Lung (tissue), 12 donors: ENCODE results near the gene ZBP1. TPM values are rescaled to one million over a fixed set of nuclear protein-coding genes. Genes with fewer than 3 reads are reported as not detected.

ENCODE experiments used
- ATAC-seq: fragments of 200-7000 bp; cut with Tn5 transposase; one replicate; pipeline ENCODE4 v1.9.1; 2020; ENCODE audit warnings: moderate number of reproducible peaks; ENCODE audit not compliant: insufficient read depth, low FRiP score
- DNase-seq, 3 donors: peaks; one replicate each; pipeline ENCODE4 v3.0.0-alpha.2; 2013 to 2017
- H3K27ac ChIP-seq, 2 donors: one replicate each; pipeline ENCODE4 v1.5.1; 2013; ENCODE audit warnings: mild to moderate bottlenecking in 2 of 2, moderate library complexity in 2 of 2, control low read depth in 1 of 2, inconsistent platforms in 1 of 2, low read depth in 1 of 2, low read length in 1 of 2
- H3K27me3 ChIP-seq, 3 donors: one replicate each; pipeline ENCODE4 v1.5.1; 2013; ENCODE audit warnings: low read length in 2 of 3; ENCODE audit not compliant: control insufficient read depth in 3 of 3, insufficient read depth in 3 of 3
- H3K36me3 ChIP-seq, 4 donors: one replicate each; pipeline ENCODE4 v1.5.1; 2013; ENCODE audit warnings: low read length in 4 of 4, mild to moderate bottlenecking in 1 of 4, moderate library complexity in 1 of 4; ENCODE audit not compliant: control insufficient read depth in 4 of 4, insufficient read depth in 4 of 4
- H3K4me1 ChIP-seq, 5 donors: one replicate each; pipeline ENCODE4 v1.5.1; 2013; ENCODE audit warnings: low read length in 5 of 5, mild to moderate bottlenecking in 2 of 5, moderate library complexity in 1 of 5; ENCODE audit not compliant: control insufficient read depth in 5 of 5, insufficient read depth in 5 of 5
- H3K4me3 ChIP-seq: one replicate; pipeline ENCODE4 v1.5.1; 2013; ENCODE audit warnings: mild to moderate bottlenecking, control low read depth, moderate library complexity
- H3K9ac ChIP-seq, 2 donors: one replicate each; pipeline ENCODE4 v1.5.1; 2013; ENCODE audit warnings: low read length in 2 of 2, control low read depth in 1 of 2; ENCODE audit not compliant: insufficient read depth in 1 of 2
- H3K9me3 ChIP-seq, 4 donors: one replicate each; pipeline ENCODE4 v1.5.1; 2013; ENCODE audit warnings: low read length in 3 of 4, mild to moderate bottlenecking in 1 of 4, moderate library complexity in 1 of 4; ENCODE audit not compliant: control insufficient read depth in 4 of 4, insufficient read depth in 3 of 4
- CTCF ChIP-seq: IDR thresholded peaks from 2 replicates; pipeline ENCODE4 v1.5.1; 2012; ENCODE audit warnings: mild to moderate bottlenecking; ENCODE audit errors: control extremely low read depth, extremely low read depth
- WGBS, 2 donors: extraction: QIAGEN DNeasy Blood & Tissue Kit; methylation state at CpG; one replicate each; pipeline ENCODE4 v1.1.7; 2013; 5-methylcytosine and 5-hydroxymethylcytosine counted together
- polyA plus RNA-seq, 2 donors: library from polyadenylated mRNA; stranded (reverse); fragments of 200-250 nt; gene quantifications; one replicate each; pipeline ENCODE4 v1.2.1, GENCODE V29; 2013
- total RNA-seq, 2 donors: library from RNA; depleted of rRNA in 1 of 2; stranded (reverse); fragments of >200 nt in 1 of 2; gene quantifications; one replicate each; pipeline ENCODE4 v1.2.1, GENCODE V29; 2014 to 2021
- donor health status: control.
- donor health status: control.
- donor health status: Bipolar disorder and iron deficiency.
- donor health status: healthy.
- donor health status: DM: yes; HTN: yes; CAD: no.

Gene ZBP1
- total and polyA plus RNA-seq, 4 donors, result 1.3 to 5.3 (median 2.5) TPM

- peaks cover 0 to 17% (median 6%) of the 10 kb centered on the region in 5 donors for H3K4me1 ChIP-seq
- 90 to 94% methylated on average over 24 of the region's 24 CpGs for WGBS, 2 donors
- ATAC-seq (no peak), DNase-seq (no peak)
- no peaks in the 10 kb centered on the region for H3K27me3 ChIP-seq
- H3K36me3 ChIP-seq, result peaks cover 3 to 28% (median 16%) of the 10 kb centered on the region in 4 donors
- no peak for TF ChIP-seq CTCF
- no peak overlapping the region for H3K27ac ChIP-seq
- H3K9me3 ChIP-seq, result no peaks in the 10 kb centered on the region
- no peak overlapping the region for H3K9ac ChIP-seq
- no peak overlapping the region for H3K4me3 ChIP-seq
Observed at GRCh38 chr20:57659517-57660180, 39.4 kb upstream of the ZBP1 start.

GRCh38 chr20:57658833-57659516 is 38.7 kb upstream of the ZBP1 start:
- WGBS, 2 donors, result 82 to 88% methylated on average over 25 of the region's 25 CpGs
- no peaks in the 10 kb centered on the region for H3K9me3 ChIP-seq
- no peak overlapping the region for H3K9ac ChIP-seq
- no peak overlapping the region for H3K4me3 ChIP-seq
- H3K36me3 ChIP-seq, result peaks cover 3 to 28% (median 16%) of the 10 kb centered on the region in 4 donors
- TF ChIP-seq CTCF, result no peak
- peaks cover 0 to 21% (median 6%) of the 10 kb centered on the region in 5 donors for H3K4me1 ChIP-seq
- DNase-seq (no peak), ATAC-seq (no peak)
- no peak overlapping the region for H3K27ac ChIP-seq
- no peaks in the 10 kb centered on the region for H3K27me3 ChIP-seq

- no peaks in the 10 kb centered on the region for H3K27me3 ChIP-seq
- TF ChIP-seq CTCF, result no peak
- DNase-seq (no peak), ATAC-seq (no peak)
- no peak overlapping the region for H3K27ac ChIP-seq
- H3K9me3 ChIP-seq, result no peaks in the 10 kb centered on the region
- peaks cover 3 to 28% (median 16%) of the 10 kb centered on the region in 4 donors for H3K36me3 ChIP-seq
- no peak overlapping the region for H3K4me3 ChIP-seq
- H3K4me1 ChIP-seq, result peaks cover 0 to 21% (median 6%) of the 10 kb centered on the region in 5 donors
- WGBS, 2 donors, result 86 to 88% methylated on average over 8 of the region's 8 CpGs
- no peak overlapping the region for H3K9ac ChIP-seq
Observed at GRCh38 chr20:57658447-57658832, 38.2 kb upstream of the ZBP1 start.
